Hepatocyte (in vitro differentiated cells): ENCODE results near the gene GDPD3.

Experiments
- EZH2 ChIP-seq: fragments of 200-600 bp; sonication (generic); IDR thresholded peaks from 2 replicates; pipeline ENCODE4 v1.6.1; 2016; ENCODE audit warnings: antibody characterized with exemption, mild to moderate bottlenecking, borderline replicate concordance
- TF ChIP-seq, protein P1 (sequence below): fragments of 200-600 bp; sonication (generic); IDR thresholded peaks from 2 replicates; pipeline ENCODE4 v1.5.1; 2016; ENCODE audit warnings: antibody characterized with exemption, mild to moderate bottlenecking; ENCODE audit not compliant: poor library complexity

DNA sequence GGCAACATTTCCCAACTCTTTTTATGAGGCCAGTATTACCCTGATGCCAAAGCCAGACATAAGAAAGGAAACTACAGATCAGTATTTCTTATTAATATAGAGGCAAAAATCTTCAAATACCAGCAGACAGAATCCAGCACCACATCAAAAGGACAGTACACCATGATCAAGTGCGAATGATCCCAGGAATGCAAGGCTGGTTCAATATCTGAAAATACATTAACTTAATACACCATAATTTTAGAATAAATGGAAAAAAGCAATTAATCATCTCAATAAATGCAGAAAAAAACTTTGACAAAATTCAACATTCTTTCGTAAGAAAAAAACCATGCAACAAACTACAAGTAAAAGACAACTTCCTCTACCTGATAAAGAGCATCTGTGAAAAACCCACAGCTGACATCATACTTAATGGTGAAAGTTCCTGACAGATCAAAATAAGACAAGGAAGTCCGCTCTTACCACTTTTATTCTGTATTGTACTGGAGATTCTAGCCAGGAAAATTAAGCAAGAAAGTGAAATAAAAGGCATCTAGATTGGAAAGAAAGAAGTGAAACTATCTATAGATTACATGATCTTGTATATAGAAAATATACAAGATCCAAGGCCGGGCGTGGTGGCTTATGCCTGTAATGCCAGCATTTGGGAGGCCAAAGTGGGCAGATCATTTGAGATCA is 36.1 kb upstream of the GDPD3 start:
- TF ChIP-seq, protein P1, sequence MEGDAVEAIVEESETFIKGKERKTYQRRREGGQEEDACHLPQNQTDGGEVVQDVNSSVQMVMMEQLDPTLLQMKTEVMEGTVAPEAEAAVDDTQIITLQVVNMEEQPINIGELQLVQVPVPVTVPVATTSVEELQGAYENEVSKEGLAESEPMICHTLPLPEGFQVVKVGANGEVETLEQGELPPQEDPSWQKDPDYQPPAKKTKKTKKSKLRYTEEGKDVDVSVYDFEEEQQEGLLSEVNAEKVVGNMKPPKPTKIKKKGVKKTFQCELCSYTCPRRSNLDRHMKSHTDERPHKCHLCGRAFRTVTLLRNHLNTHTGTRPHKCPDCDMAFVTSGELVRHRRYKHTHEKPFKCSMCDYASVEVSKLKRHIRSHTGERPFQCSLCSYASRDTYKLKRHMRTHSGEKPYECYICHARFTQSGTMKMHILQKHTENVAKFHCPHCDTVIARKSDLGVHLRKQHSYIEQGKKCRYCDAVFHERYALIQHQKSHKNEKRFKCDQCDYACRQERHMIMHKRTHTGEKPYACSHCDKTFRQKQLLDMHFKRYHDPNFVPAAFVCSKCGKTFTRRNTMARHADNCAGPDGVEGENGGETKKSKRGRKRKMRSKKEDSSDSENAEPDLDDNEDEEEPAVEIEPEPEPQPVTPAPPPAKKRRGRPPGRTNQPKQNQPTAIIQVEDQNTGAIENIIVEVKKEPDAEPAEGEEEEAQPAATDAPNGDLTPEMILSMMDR = no peak
- TF ChIP-seq EZH2 = no peak
